Muscle of leg (tissue), 11 donors: ENCODE measurements around the gene CDC42BPA. TPM values are rescaled to one million over a fixed set of nuclear protein-coding genes. Genes with fewer than 3 reads are reported as not detected.
"Not testable (repeated sequence)": the region's sequence is repeated elsewhere in the genome, so short reads cannot be mapped to it uniquely, and the experiment has no call there.

Source experiments
- DNase-seq: peaks from one replicate; pipeline ENCODE4 v3.0.0; 2013
- H3K27ac ChIP-seq: one replicate; pipeline ENCODE4 v1.5.1; 2013; ENCODE audit warnings: mild to moderate bottlenecking, low read length, control low read depth
- H3K27me3 ChIP-seq: one replicate; pipeline ENCODE4 v1.6.1; 2013; ENCODE audit warnings: low read length; ENCODE audit not compliant: control insufficient read depth, insufficient read depth
- H3K36me3 ChIP-seq: one replicate; pipeline ENCODE4 v1.6.1; 2013; ENCODE audit warnings: low read length; ENCODE audit not compliant: control insufficient read depth, insufficient read depth
- H3K4me1 ChIP-seq: one replicate; pipeline ENCODE4 v1.6.1; 2013; ENCODE audit warnings: low read length; ENCODE audit not compliant: control insufficient read depth, insufficient read depth
- H3K4me3 ChIP-seq: one replicate; pipeline ENCODE4 v1.5.1; 2013; ENCODE audit warnings: low read length, control low read depth
- H3K9me3 ChIP-seq: replicated peaks from 2 replicates; pipeline ENCODE4 v1.6.1; 2013; ENCODE audit warnings: low read depth, low read length; ENCODE audit not compliant: control insufficient read depth
- WGBS: methylation state at CpG from one replicate; pipeline ENCODE4 v1.1.5; 2013; ENCODE audit warnings: missing lambda C conversion rate; ENCODE audit not compliant: insufficient coverage; 5-methylcytosine and 5-hydroxymethylcytosine counted together
- polyA plus RNA-seq, 8 donors: library from polyadenylated mRNA; unstranded; fragments of 120-200 nt; gene quantifications; one replicate each; pipeline versions ENCODE4 v1.2.1 to v1.2.3, GENCODE V29; 2013; ENCODE audit warnings: inconsistent platforms in 1 of 8, low replicate concordance in 1 of 8; ENCODE audit not compliant: insufficient read length in 8 of 8, insufficient read depth in 1 of 8
- total RNA-seq: library from RNA; stranded (reverse); fragments of 120-200 nt; gene quantifications from one replicate; pipeline ENCODE4 v1.2.4, GENCODE V29; 2013

Gene CDC42BPA
- total and polyA plus RNA-seq, 9 donors = 22.0 to 38.2 (median 29.3) TPM

GRCh38 chr1:227242811-227243682, 75.2 kb downstream of the CDC42BPA start:
- DNase-seq = no peak
- Histone ChIP-seq H3K9me3 (no peaks in the 10 kb centered on the region), H3K36me3 (no peaks in the 10 kb centered on the region), H3K27me3 (no peaks in the 10 kb centered on the region), H3K4me3 (no peak overlapping the region), H3K27ac (no peak overlapping the region), H3K4me1 (no peaks in the 10 kb centered on the region)
- no CpG with 5 or more reads among the region's 2 CpGs for WGBS

GRCh38 chr1:227240983-227241382, 77.3 kb downstream of the CDC42BPA start:
- no peak for DNase-seq
- Histone ChIP-seq H3K9me3 (no peaks in the 10 kb centered on the region), H3K27me3 (no peaks in the 10 kb centered on the region), H3K36me3 (no peaks in the 10 kb centered on the region), H3K4me1 (no peaks in the 10 kb centered on the region), H3K4me3 (no peak overlapping the region), H3K27ac (no peak overlapping the region)

GRCh38 chr1:227234998-227235405, 83.3 kb downstream of the CDC42BPA start:
- peak; percentile 55 for DNase-seq
- Histone ChIP-seq H3K36me3 (no peaks in the 10 kb centered on the region), H3K27ac (no peak overlapping the region), H3K9me3 (no peaks in the 10 kb centered on the region), H3K4me1 (no peaks in the 10 kb centered on the region), H3K4me3 (no peak overlapping the region), H3K27me3 (no peaks in the 10 kb centered on the region)
- WGBS = 100% methylated on average over 1 of the region's 1 CpG

GRCh38 chr1:227231128-227231527, 87.2 kb downstream of the CDC42BPA start:
- DNase-seq, H3K36me3 ChIP-seq, H3K27me3 ChIP-seq, H3K27ac ChIP-seq, H3K9me3 ChIP-seq, H3K4me3 ChIP-seq, H3K4me1 ChIP-seq: not testable (repeated sequence)
- no CpG with 5 or more reads among the region's 7 CpGs for WGBS

- WGBS = no CpG with 5 or more reads among the region's 3 CpGs
- Histone ChIP-seq H3K36me3 (no peaks in the 10 kb centered on the region), H3K9me3 (no peaks in the 10 kb centered on the region), H3K27ac (no peak overlapping the region), H3K4me1 (no peaks in the 10 kb centered on the region), H3K27me3 (no peaks in the 10 kb centered on the region), H3K4me3 (no peak overlapping the region)
- DNase-seq = no peak
Measured at GRCh38 chr1:227228201-227228600, 90.1 kb downstream of the CDC42BPA start.

- WGBS = no CpG with 5 or more reads among the region's 2 CpGs
- Histone ChIP-seq H3K27ac (no peak overlapping the region), H3K4me3 (no peak overlapping the region), H3K9me3 (no peaks in the 10 kb centered on the region), H3K27me3 (no peaks in the 10 kb centered on the region), H3K36me3 (no peaks in the 10 kb centered on the region), H3K4me1 (no peaks in the 10 kb centered on the region)
- no peak for DNase-seq
Measured at GRCh38 chr1:227227761-227228160, 90.5 kb downstream of the CDC42BPA start.

GRCh38 chr1:227225715-227226346, 92.5 kb downstream of the CDC42BPA start:
- H3K27ac ChIP-seq = no peak overlapping the region
- no peaks in the 10 kb centered on the region for H3K9me3 ChIP-seq
- no peaks in the 10 kb centered on the region for H3K36me3 ChIP-seq
- H3K4me3 ChIP-seq = no peak overlapping the region
- no peak for DNase-seq
- H3K27me3 ChIP-seq = no peaks in the 10 kb centered on the region
- H3K4me1 ChIP-seq = no peaks in the 10 kb centered on the region
- WGBS = 71% methylated on average over 1 of the region's 2 CpGs

GRCh38 chr1:227223171-227223806, 95.0 kb downstream of the CDC42BPA start:
- DNase-seq = no peak
- H3K36me3 ChIP-seq = no peaks in the 10 kb centered on the region
- H3K4me1 ChIP-seq = no peaks in the 10 kb centered on the region
- no peaks in the 10 kb centered on the region for H3K27me3 ChIP-seq
- H3K27ac ChIP-seq = no peak overlapping the region
- H3K9me3 ChIP-seq = no peaks in the 10 kb centered on the region
- H3K4me3 ChIP-seq = no peak overlapping the region
- WGBS = no CpG with 5 or more reads among the region's 1 CpG

GRCh38 chr1:227219715-227220292, 98.5 kb downstream of the CDC42BPA start:
- Histone ChIP-seq H3K27ac (no peak overlapping the region), H3K27me3 (no peaks in the 10 kb centered on the region), H3K9me3 (no peaks in the 10 kb centered on the region), H3K4me1 (no peaks in the 10 kb centered on the region), H3K4me3 (no peak overlapping the region), H3K36me3 (no peaks in the 10 kb centered on the region)
- WGBS = 91% methylated on average over 1 of the region's 1 CpG
- DNase-seq = no peak
